Measurements from ENCODE around the gene CTU2.

Gene CTU2

DNA sequence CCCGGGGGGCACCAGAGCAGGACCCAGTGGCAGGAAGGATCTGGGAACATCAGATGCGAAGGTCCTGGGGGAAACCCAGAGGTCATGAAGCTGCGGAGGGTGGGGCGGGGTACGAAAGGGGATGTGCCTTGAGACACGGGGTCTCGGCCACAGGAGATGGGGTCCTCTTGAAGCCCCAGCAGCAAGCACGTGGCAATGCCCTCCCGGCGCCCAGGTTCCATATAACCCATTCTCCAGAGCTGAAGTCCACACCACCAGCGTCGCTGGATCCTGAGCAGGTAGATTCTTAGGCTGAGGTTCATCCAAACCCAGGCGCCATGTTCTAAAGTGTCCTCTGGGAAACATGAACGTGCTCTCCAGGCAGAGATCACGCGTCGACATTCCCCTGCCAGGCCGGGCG, 57.8 kb downstream of the CTU2 start:
- DNase-seq: no peak

DNA sequence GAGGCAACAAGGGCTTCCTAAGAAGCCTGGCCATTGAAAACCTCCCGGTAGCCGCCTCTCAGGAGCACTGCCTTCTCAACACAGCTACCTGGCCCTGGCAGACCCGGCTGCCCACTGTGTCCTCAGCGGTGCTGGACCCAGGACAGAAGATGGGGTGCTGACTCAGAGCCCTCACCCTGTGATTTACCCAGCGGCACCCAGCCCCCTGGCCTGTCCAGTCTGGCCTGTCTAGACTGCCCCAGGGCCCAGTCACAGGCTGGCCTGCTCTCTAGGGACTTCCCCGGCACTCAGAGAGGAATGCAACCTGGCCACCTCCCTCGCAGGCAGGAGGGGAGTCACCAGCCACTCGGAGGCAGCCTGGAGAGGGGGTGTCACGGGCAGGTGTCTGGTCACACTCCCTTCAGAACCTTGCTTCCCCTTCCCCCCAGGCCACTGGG, 58.6 kb downstream of the CTU2 start:
- DNase-seq: no peak

Data from NCI-H187 treated with DMSO at 0.1 percent for 48 hours (cell line).